Measurements from ENCODE around the gene FASN.

DNA sequence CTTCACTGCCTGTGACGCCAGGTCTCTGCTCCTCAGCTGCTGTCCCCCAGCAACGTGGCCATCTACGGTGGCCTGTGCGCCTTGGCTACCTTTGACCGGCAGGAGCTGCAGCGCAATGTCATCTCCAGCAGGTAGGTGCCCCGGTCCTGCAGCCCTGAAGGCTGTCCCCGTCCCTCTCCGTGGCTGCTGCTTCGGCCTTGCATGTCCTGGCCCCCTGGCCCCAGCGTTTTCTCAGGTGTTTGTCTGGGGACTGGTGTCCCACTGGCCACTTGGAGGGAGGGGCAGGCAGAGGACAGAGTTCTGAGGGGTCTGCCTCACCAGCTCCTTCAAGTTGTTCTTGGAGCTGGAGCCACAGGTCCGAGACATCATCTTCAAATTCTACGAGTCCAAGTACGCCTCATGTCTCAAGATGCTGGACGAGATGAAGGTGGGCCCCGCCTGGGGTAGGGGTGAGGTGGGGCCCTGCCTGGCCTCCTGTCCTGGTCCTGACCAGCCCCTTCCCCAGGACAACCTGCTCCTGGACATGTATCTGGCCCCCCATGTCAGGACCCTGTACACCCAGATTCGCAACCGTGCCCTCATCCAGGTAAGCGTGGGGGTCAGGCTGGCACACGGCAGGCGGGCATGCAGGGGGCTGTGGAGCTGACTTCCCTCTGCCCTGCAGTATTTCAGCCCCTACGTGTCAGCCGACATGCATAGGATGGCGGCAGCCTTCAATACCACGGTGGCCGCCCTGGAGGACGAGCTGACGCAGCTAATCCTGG lies 41.9 kb downstream of the FASN start:
- TF ChIP-seq, protein P1, sequence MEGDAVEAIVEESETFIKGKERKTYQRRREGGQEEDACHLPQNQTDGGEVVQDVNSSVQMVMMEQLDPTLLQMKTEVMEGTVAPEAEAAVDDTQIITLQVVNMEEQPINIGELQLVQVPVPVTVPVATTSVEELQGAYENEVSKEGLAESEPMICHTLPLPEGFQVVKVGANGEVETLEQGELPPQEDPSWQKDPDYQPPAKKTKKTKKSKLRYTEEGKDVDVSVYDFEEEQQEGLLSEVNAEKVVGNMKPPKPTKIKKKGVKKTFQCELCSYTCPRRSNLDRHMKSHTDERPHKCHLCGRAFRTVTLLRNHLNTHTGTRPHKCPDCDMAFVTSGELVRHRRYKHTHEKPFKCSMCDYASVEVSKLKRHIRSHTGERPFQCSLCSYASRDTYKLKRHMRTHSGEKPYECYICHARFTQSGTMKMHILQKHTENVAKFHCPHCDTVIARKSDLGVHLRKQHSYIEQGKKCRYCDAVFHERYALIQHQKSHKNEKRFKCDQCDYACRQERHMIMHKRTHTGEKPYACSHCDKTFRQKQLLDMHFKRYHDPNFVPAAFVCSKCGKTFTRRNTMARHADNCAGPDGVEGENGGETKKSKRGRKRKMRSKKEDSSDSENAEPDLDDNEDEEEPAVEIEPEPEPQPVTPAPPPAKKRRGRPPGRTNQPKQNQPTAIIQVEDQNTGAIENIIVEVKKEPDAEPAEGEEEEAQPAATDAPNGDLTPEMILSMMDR (conservative IDR thresholded peaks at IDR 0.05; ENCODE audit: low read length), result no peak
- no peak for TF ChIP-seq EZH2phosphoT487 (IDR thresholded peaks at IDR 0.05; ENCODE audit: borderline replicate concordance, low read depth, low read length)
